ENCODE data around the gene KIF24.

KIF24 gene

GRCh38 chr9:34326690-34327089, 2.4 kb downstream of the KIF24 start:
- TF ChIP-seq POLR2AphosphoS5 (IDR thresholded peaks at IDR 0.05; ENCODE audit: low read depth, low read length) (no peak), REST (IDR thresholded peaks at IDR 0.05; ENCODE audit: insufficient read depth in 1 of 2, low read depth in 2 of 2, low read length in 2 of 2) (no peak), TAF1 (IDR thresholded peaks at IDR 0.05; ENCODE audit: borderline replicate concordance, insufficient read depth, low read length) (no peak), FOXP2 (optimal IDR thresholded peaks at IDR 0.05; ENCODE audit: borderline replicate concordance, extremely low read depth, extremely low read length, insufficient read depth) (no peak), SIN3A (IDR thresholded peaks at IDR 0.05; ENCODE audit: borderline replicate concordance, insufficient read depth, low read length) (no peak)

- no peak for TF ChIP-seq POLR2AphosphoS5 (IDR thresholded peaks at IDR 0.05; ENCODE audit: low read depth, low read length)
- TF ChIP-seq TAF1 (IDR thresholded peaks at IDR 0.05; ENCODE audit: borderline replicate concordance, insufficient read depth, low read length) = no peak
- TF ChIP-seq FOXP2 (optimal IDR thresholded peaks at IDR 0.05; ENCODE audit: borderline replicate concordance, extremely low read depth, extremely low read length, insufficient read depth) = no peak
- no peak for TF ChIP-seq SIN3A (IDR thresholded peaks at IDR 0.05; ENCODE audit: borderline replicate concordance, insufficient read depth, low read length)
- no peak for TF ChIP-seq REST (IDR thresholded peaks at IDR 0.05; ENCODE audit: insufficient read depth in 1 of 2, low read depth in 2 of 2, low read length in 2 of 2)
Measured at GRCh38 chr9:34322899-34323591, 6.0 kb downstream of the KIF24 start.

GRCh38 chr9:34321451-34321850, 7.6 kb downstream of the KIF24 start:
- no peak for TF ChIP-seq FOXP2 (optimal IDR thresholded peaks at IDR 0.05; ENCODE audit: borderline replicate concordance, extremely low read depth, extremely low read length, insufficient read depth)
- no peak for TF ChIP-seq SIN3A (IDR thresholded peaks at IDR 0.05; ENCODE audit: borderline replicate concordance, insufficient read depth, low read length)
- no peak for TF ChIP-seq TAF1 (IDR thresholded peaks at IDR 0.05; ENCODE audit: borderline replicate concordance, insufficient read depth, low read length)
- TF ChIP-seq REST (IDR thresholded peaks at IDR 0.05; ENCODE audit: insufficient read depth in 1 of 2, low read depth in 2 of 2, low read length in 2 of 2) = no peak
- TF ChIP-seq POLR2AphosphoS5 (IDR thresholded peaks at IDR 0.05; ENCODE audit: low read depth, low read length) = no peak

- TF ChIP-seq POLR2AphosphoS5 (IDR thresholded peaks at IDR 0.05; ENCODE audit: low read depth, low read length) (no peak), REST (IDR thresholded peaks at IDR 0.05; ENCODE audit: insufficient read depth in 1 of 2, low read depth in 2 of 2, low read length in 2 of 2) (no peak), SIN3A (IDR thresholded peaks at IDR 0.05; ENCODE audit: borderline replicate concordance, insufficient read depth, low read length) (no peak), FOXP2 (optimal IDR thresholded peaks at IDR 0.05; ENCODE audit: borderline replicate concordance, extremely low read depth, extremely low read length, insufficient read depth) (no peak), TAF1 (IDR thresholded peaks at IDR 0.05; ENCODE audit: borderline replicate concordance, insufficient read depth, low read length) (no peak)
Measured at GRCh38 chr9:34318163-34318790, 10.8 kb downstream of the KIF24 start.

All from PFSK-1 (cell line).